ENCODE results near the gene PCBP2. TPM values are rescaled to one million over a fixed set of nuclear protein-coding genes. Genes with fewer than 3 reads are reported as not detected.

The PCBP2 gene
- total RNA-seq, 1 experiment from 2014 or later, result 981 TPM

- TF ChIP-seq PREB (CRISPR knock-in tag; IDR thresholded peaks at IDR 0.05; ENCODE audit: borderline replicate concordance), result no peak
- TF ChIP-seq FOXP4 (CRISPR knock-in tag; IDR thresholded peaks at IDR 0.05), result peak; percentile 89
- TF ChIP-seq CDX4 (CRISPR knock-in tag; IDR thresholded peaks at IDR 0.05; ENCODE audit: borderline replicate concordance), result no peak
- no peak; the same call in 1 of the 2 replicates for TF ChIP-seq E2F1 (CRISPR knock-in tag; IDR thresholded peaks at IDR 0.05)
- TF ChIP-seq, protein P1, sequence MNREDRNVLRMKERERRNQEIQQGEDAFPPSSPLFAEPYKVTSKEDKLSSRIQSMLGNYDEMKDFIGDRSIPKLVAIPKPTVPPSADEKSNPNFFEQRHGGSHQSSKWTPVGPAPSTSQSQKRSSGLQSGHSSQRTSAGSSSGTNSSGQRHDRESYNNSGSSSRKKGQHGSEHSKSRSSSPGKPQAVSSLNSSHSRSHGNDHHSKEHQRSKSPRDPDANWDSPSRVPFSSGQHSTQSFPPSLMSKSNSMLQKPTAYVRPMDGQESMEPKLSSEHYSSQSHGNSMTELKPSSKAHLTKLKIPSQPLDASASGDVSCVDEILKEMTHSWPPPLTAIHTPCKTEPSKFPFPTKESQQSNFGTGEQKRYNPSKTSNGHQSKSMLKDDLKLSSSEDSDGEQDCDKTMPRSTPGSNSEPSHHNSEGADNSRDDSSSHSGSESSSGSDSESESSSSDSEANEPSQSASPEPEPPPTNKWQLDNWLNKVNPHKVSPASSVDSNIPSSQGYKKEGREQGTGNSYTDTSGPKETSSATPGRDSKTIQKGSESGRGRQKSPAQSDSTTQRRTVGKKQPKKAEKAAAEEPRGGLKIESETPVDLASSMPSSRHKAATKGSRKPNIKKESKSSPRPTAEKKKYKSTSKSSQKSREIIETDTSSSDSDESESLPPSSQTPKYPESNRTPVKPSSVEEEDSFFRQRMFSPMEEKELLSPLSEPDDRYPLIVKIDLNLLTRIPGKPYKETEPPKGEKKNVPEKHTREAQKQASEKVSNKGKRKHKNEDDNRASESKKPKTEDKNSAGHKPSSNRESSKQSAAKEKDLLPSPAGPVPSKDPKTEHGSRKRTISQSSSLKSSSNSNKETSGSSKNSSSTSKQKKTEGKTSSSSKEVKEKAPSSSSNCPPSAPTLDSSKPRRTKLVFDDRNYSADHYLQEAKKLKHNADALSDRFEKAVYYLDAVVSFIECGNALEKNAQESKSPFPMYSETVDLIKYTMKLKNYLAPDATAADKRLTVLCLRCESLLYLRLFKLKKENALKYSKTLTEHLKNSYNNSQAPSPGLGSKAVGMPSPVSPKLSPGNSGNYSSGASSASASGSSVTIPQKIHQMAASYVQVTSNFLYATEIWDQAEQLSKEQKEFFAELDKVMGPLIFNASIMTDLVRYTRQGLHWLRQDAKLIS (CRISPR knock-in tag; IDR thresholded peaks at IDR 0.05; ENCODE audit: borderline replicate concordance), result no peak
- 0 out of 2 replicates have a peak, but pooled peaks have one; percentile 66 for TF ChIP-seq KAT7 (CRISPR knock-in tag; IDR thresholded peaks at IDR 0.05; ENCODE audit: borderline replicate concordance)
- peak; percentile 81; the same call in 1 of the 2 replicates for TF ChIP-seq ZNF219 (CRISPR knock-in tag; IDR thresholded peaks at IDR 0.05; ENCODE audit: borderline replicate concordance)
- no peak for TF ChIP-seq SOX15 (CRISPR knock-in tag; IDR thresholded peaks at IDR 0.05)
- TF ChIP-seq, protein P2, sequence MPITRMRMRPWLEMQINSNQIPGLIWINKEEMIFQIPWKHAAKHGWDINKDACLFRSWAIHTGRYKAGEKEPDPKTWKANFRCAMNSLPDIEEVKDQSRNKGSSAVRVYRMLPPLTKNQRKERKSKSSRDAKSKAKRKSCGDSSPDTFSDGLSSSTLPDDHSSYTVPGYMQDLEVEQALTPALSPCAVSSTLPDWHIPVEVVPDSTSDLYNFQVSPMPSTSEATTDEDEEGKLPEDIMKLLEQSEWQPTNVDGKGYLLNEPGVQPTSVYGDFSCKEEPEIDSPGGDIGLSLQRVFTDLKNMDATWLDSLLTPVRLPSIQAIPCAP (CRISPR knock-in tag; IDR thresholded peaks at IDR 0.05), result 0 out of 2 replicates have a peak, but pooled peaks have one; percentile 21
- TF ChIP-seq TEAD4 (CRISPR knock-in tag; IDR thresholded peaks at IDR 0.05), result 0 out of 2 replicates have a peak, but pooled peaks have one; percentile 44
- TF ChIP-seq ZNF396 (CRISPR knock-in tag; IDR thresholded peaks at IDR 0.05; ENCODE audit: borderline replicate concordance), result no peak
- no peak for TF ChIP-seq JAZF1 (CRISPR knock-in tag; IDR thresholded peaks at IDR 0.05)
- no peak; the same call in 1 of the 2 replicates for TF ChIP-seq CREB1 (CRISPR knock-in tag; IDR thresholded peaks at IDR 0.05)
- TF ChIP-seq NR1H2 (CRISPR knock-in tag; IDR thresholded peaks at IDR 0.05), result no peak
- TF ChIP-seq ZNF232 (CRISPR knock-in tag; IDR thresholded peaks at IDR 0.05), result no peak
- no peak for TF ChIP-seq ZNF512 (CRISPR knock-in tag; IDR thresholded peaks at IDR 0.05; ENCODE audit: borderline replicate concordance)
- peak; percentile 90 for TF ChIP-seq JUN (CRISPR knock-in tag; IDR thresholded peaks at IDR 0.05)
- TF ChIP-seq, protein P3, sequence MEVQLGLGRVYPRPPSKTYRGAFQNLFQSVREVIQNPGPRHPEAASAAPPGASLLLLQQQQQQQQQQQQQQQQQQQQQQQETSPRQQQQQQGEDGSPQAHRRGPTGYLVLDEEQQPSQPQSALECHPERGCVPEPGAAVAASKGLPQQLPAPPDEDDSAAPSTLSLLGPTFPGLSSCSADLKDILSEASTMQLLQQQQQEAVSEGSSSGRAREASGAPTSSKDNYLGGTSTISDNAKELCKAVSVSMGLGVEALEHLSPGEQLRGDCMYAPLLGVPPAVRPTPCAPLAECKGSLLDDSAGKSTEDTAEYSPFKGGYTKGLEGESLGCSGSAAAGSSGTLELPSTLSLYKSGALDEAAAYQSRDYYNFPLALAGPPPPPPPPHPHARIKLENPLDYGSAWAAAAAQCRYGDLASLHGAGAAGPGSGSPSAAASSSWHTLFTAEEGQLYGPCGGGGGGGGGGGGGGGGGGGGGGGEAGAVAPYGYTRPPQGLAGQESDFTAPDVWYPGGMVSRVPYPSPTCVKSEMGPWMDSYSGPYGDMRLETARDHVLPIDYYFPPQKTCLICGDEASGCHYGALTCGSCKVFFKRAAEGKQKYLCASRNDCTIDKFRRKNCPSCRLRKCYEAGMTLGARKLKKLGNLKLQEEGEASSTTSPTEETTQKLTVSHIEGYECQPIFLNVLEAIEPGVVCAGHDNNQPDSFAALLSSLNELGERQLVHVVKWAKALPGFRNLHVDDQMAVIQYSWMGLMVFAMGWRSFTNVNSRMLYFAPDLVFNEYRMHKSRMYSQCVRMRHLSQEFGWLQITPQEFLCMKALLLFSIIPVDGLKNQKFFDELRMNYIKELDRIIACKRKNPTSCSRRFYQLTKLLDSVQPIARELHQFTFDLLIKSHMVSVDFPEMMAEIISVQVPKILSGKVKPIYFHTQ (CRISPR knock-in tag; IDR thresholded peaks at IDR 0.05), result peak; percentile 70; the same call in 1 of the 2 replicates
- peak; percentile 19; the same call in 1 of the 2 replicates for TF ChIP-seq E2F4 (CRISPR knock-in tag; IDR thresholded peaks at IDR 0.05; ENCODE audit: borderline replicate concordance, low read depth)
Observed at GRCh38 chr12:53452159-53453077, 516 bp downstream of the PCBP2 start (continued).
